ENCODE results near the gene COL13A1. TPM values are rescaled to one million over a fixed set of nuclear protein-coding genes. Genes with fewer than 3 reads are reported as not detected.

The COL13A1 gene
- total RNA-seq, 3 donors from 2014 or later = 0.66 to 0.80 (median 0.73) TPM

DNA sequence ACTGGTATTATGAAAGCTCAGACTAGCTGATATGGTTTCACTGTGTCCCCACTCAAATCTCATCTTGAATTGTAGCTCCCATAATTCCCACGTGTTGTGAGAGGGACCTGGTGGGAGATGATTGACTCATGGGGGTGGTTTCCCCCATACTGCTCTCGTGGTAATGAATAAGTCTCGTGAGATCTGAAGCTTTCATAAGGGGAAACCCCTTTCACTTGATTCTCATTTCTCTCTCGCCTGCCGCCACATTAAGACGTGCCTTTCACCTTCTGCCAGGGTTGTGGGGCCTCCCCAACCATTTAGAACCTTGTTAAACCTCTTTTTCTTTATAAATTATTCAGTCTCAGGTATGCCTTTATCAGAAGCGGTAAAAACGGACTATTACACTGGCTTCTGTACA lies 40.3 kb downstream of the COL13A1 start:
- no peak for DNase-seq (ENCODE audit: low spot score in 2 of 2)
- intact Hi-C loops (cut with DNase I; ENCODE audit: low total_unique reads) = no loop called here
- H3K4me3 ChIP-seq = no peak overlapping the region
- no peaks in the 10 kb centered on the region for H3K9me3 ChIP-seq
- peaks cover 0 to 4% of the 10 kb centered on the region in 2 donors for H3K4me1 ChIP-seq
- H3K27ac ChIP-seq = no peak overlapping the region
- H3K27me3 ChIP-seq = no peaks in the 10 kb centered on the region
- no peaks in the 10 kb centered on the region for H3K36me3 ChIP-seq
- TF ChIP-seq CTCF (IDR thresholded peaks at IDR 0.05) (no peak), POLR2AphosphoS5 (IDR thresholded peaks at IDR 0.05) (no peak), POLR2A (IDR thresholded peaks at IDR 0.05) (no peak)

DNA sequence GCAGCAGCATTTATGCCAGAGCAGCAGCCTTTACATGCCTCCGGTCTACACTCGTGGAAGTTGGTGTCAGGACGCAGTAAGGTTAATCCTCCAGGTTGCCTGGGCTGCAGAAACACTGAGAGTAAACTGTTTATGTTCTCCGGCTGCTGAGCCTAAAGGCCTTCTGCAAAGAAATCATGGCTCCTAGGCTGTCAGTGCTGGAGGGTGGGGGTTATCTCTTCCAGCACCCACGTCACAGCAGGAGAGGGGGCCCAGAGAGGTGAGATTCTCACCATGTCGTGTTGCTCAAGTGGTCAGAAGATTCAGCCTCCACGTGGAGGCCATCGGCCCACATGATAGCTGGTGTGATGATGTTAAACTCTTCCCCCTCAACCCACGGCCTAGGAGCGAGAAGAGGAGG lies 41.2 kb downstream of the COL13A1 start:
- peaks cover 0 to 4% of the 10 kb centered on the region in 2 donors for H3K4me1 ChIP-seq

GRCh38 chr10:69843923-69844322 lies 42.2 kb downstream of the COL13A1 start:
- H3K4me1 ChIP-seq = peaks cover 0 to 4% of the 10 kb centered on the region in 2 donors
- intact Hi-C loops (cut with DNase I; ENCODE audit: low total_unique reads) = no loop called here
- no peak overlapping the region for H3K4me3 ChIP-seq
- no peaks in the 10 kb centered on the region for H3K27me3 ChIP-seq
- DNase-seq (ENCODE audit: low spot score in 2 of 2) = no peak
- H3K27ac ChIP-seq = no peak overlapping the region
- no peaks in the 10 kb centered on the region for H3K36me3 ChIP-seq
- H3K9me3 ChIP-seq = no peaks in the 10 kb centered on the region
- TF ChIP-seq POLR2AphosphoS5 (IDR thresholded peaks at IDR 0.05) (no peak), CTCF (IDR thresholded peaks at IDR 0.05) (no peak), POLR2A (IDR thresholded peaks at IDR 0.05) (no peak)

More for the DNA sequence above, 41.2 kb downstream of the COL13A1 start:
- intact Hi-C loops (cut with DNase I; ENCODE audit: low total_unique reads) = no loop called here
- no peak for TF ChIP-seq POLR2A (IDR thresholded peaks at IDR 0.05)
- H3K27me3 ChIP-seq = no peaks in the 10 kb centered on the region
- DNase-seq (ENCODE audit: low spot score in 2 of 2) = no peak
- no peaks in the 10 kb centered on the region for H3K36me3 ChIP-seq
- no peak overlapping the region for H3K27ac ChIP-seq
- no peak overlapping the region for H3K4me3 ChIP-seq
- no peaks in the 10 kb centered on the region for H3K9me3 ChIP-seq

DNA sequence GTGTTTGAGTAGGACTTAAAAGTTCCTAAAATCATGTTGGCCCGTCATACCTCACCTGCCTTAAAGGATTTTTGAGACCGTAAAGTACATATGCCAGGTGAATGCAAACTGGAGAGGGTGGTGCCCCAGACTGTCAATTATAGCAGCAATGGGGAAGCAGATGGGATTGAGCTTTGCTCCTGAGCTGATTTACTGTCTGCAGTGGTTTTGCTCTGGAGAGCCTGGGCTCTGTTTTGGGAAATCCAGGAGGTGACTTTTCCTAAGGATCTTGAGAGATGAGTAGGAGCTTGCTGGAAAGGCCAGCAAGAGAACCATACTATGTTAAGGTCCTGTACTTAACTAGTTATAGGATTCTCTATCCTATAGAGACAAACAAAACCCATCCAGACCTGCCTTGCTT lies 43.0 kb downstream of the COL13A1 start:
- H3K4me1 ChIP-seq = peaks cover 0 to 4% of the 10 kb centered on the region in 2 donors
- no peak for TF ChIP-seq CTCF (IDR thresholded peaks at IDR 0.05)
- no peak for TF ChIP-seq POLR2AphosphoS5 (IDR thresholded peaks at IDR 0.05)
- no peak for TF ChIP-seq POLR2A (IDR thresholded peaks at IDR 0.05)
- no peaks in the 10 kb centered on the region for H3K27me3 ChIP-seq
- H3K27ac ChIP-seq = no peak overlapping the region
- no peak for DNase-seq (ENCODE audit: low spot score in 2 of 2)
- H3K4me3 ChIP-seq = no peak overlapping the region
- no peaks in the 10 kb centered on the region for H3K9me3 ChIP-seq
- intact Hi-C loops (cut with DNase I; ENCODE audit: low total_unique reads) = no loop called here
- H3K36me3 ChIP-seq = no peaks in the 10 kb centered on the region

- H3K36me3 ChIP-seq = no peaks in the 10 kb centered on the region
- DNase-seq (ENCODE audit: low spot score in 2 of 2) = peak in 1 of 2 donors; percentile 24
- intact Hi-C loops (cut with DNase I; ENCODE audit: low total_unique reads) = no loop called here
- H3K9me3 ChIP-seq = no peaks in the 10 kb centered on the region
- no peak overlapping the region for H3K4me3 ChIP-seq
- TF ChIP-seq CTCF (IDR thresholded peaks at IDR 0.05) = no peak
- no peak for TF ChIP-seq POLR2A (IDR thresholded peaks at IDR 0.05)
- TF ChIP-seq POLR2AphosphoS5 (IDR thresholded peaks at IDR 0.05) = no peak
- H3K27ac ChIP-seq = no peak overlapping the region
- peaks cover 0 to 4% of the 10 kb centered on the region in 2 donors for H3K4me1 ChIP-seq
- H3K27me3 ChIP-seq = no peaks in the 10 kb centered on the region
These were observed 44.0 kb downstream of the COL13A1 start for GRCh38 chr10:69845574-69846292.

Measured in breast epithelium (tissue), 4 donors.